OCI-LY7 (cell line): ENCODE data around the gene SLC4A9.

Experiments used
- EZH2phosphoT487 ChIP-seq: fragments of 200-600 bp; sonication (generic); IDR thresholded peaks from 2 replicates; pipeline ENCODE4 v1.6.1; 2018; ENCODE audit warnings: low read depth, borderline replicate concordance, mild to moderate bottlenecking, mixed run types, antibody characterized with exemption, low read length, moderate library complexity, mixed read lengths
- TF ChIP-seq, protein P1 (sequence below): fragments of 200-600 bp; sonication (generic); conservative IDR thresholded peaks from 2 replicates; pipeline ENCODE4 v1.5.1; 2014; ENCODE audit warnings: mild to moderate bottlenecking, antibody characterized with exemption, low read length, moderate library complexity, mixed read lengths

DNA sequence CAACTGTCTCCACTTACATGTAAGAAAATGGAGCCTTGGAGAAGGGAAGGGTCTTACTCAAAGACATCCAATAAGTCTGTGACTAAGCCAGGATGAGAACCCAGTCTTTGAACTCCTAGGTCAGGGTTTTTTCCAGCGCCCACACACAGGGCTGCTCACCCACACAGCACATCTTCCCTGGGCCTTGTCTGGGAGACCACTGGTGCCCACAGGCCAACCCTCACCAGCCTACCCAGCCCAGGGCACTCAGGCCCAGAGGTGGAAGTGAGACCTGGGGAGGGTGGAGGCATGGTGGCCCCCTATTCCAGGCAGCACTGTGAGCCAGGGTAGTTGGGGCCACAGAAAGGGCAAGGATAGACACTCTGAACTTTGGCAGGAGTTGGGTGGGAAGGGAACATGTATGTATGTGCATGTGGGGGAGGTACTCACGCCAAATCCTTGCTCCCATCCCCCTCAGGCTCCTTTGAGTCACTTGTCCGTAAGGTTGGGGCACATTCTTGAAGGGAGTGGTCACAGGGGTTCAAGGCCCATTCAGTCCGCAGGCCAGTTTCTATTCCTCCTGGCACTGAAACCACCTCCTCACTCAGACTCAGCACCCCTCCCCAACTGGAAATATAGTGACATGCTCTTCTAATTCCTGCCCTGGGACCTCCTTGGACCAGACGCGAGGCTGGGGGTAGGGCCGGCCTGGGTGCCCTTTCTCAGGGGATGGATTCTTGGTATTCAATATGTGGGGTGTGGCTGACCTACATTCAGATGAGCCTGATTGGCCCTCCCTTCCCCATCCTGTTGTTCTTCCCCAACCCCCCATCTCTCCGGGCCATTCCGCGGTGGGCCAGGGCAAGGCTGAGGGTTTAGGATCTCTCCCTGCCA, 2.9 kb upstream of the SLC4A9 start:
- TF ChIP-seq, protein P1, sequence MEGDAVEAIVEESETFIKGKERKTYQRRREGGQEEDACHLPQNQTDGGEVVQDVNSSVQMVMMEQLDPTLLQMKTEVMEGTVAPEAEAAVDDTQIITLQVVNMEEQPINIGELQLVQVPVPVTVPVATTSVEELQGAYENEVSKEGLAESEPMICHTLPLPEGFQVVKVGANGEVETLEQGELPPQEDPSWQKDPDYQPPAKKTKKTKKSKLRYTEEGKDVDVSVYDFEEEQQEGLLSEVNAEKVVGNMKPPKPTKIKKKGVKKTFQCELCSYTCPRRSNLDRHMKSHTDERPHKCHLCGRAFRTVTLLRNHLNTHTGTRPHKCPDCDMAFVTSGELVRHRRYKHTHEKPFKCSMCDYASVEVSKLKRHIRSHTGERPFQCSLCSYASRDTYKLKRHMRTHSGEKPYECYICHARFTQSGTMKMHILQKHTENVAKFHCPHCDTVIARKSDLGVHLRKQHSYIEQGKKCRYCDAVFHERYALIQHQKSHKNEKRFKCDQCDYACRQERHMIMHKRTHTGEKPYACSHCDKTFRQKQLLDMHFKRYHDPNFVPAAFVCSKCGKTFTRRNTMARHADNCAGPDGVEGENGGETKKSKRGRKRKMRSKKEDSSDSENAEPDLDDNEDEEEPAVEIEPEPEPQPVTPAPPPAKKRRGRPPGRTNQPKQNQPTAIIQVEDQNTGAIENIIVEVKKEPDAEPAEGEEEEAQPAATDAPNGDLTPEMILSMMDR, result no peak
- no peak for TF ChIP-seq EZH2phosphoT487
